ENCODE data around the gene UBE2V1. TPM values are rescaled to one million over a fixed set of nuclear protein-coding genes. Genes with fewer than 3 reads are reported as not detected.
A peak's percentile ranks its signal among the peaks of the same experiment; 100 is the strongest.
"Not testable (repeated sequence)": the region's sequence is repeated elsewhere in the genome, so short reads cannot be mapped to it uniquely, and the experiment has no call there.

UBE2V1 gene
- total RNA-seq, 1 donor from 2014 or later: 77.1 TPM

GRCh38 chr20:50107086-50107660 is 5.8 kb downstream of the UBE2V1 start:
- Histone ChIP-seq H3K36me3 (no peaks in the 10 kb centered on the region), H3K27me3 (ENCODE audit: low read depth) (no peaks in the 10 kb centered on the region), H3K4me3 (no peak overlapping the region), H3K4me1 (peaks cover 94% of the 10 kb centered on the region), H3K9me3 (replicated peaks) (no peaks in the 10 kb centered on the region), H3K27ac (replicated peaks) (peak overlapping the region; percentile 57)
- intact Hi-C loops (cut with micrococcal nuclease): no loop called here
- no peak for DNase-seq
- no peak for TF ChIP-seq CTCF (IDR thresholded peaks at IDR 0.05; ENCODE audit: borderline replicate concordance)

GRCh38 chr20:50106669-50107068 is 6.3 kb downstream of the UBE2V1 start:
- H3K27me3 ChIP-seq (ENCODE audit: low read depth); intact Hi-C loops (cut with micrococcal nuclease); H3K9me3 ChIP-seq (replicated peaks); H3K36me3 ChIP-seq; H3K4me3 ChIP-seq; DNase-seq: not testable (repeated sequence)
- peak overlapping the region; percentile 57 for H3K27ac ChIP-seq (replicated peaks)
- H3K4me1 ChIP-seq: peaks cover 94% of the 10 kb centered on the region

- H3K27ac ChIP-seq (replicated peaks): peak overlapping the region; percentile 71
- DNase-seq; H3K9me3 ChIP-seq (replicated peaks); H3K4me3 ChIP-seq; intact Hi-C loops (cut with micrococcal nuclease); H3K36me3 ChIP-seq; H3K27me3 ChIP-seq (ENCODE audit: low read depth): not testable (repeated sequence)
- H3K4me1 ChIP-seq: peaks cover 94% of the 10 kb centered on the region
These were observed 9.4 kb downstream of the UBE2V1 start for GRCh38 chr20:50103464-50104107.

- H3K36me3 ChIP-seq; H3K9me3 ChIP-seq (replicated peaks); intact Hi-C loops (cut with micrococcal nuclease); H3K4me3 ChIP-seq; H3K27me3 ChIP-seq (ENCODE audit: low read depth); DNase-seq: not testable (repeated sequence)
- peak overlapping the region; percentile 71 for H3K27ac ChIP-seq (replicated peaks)
- peaks cover 94% of the 10 kb centered on the region for H3K4me1 ChIP-seq
These were observed 10.4 kb downstream of the UBE2V1 start for GRCh38 chr20:50102551-50102950.

GRCh38 chr20:50101887-50102286 is 11.1 kb downstream of the UBE2V1 start:
- no peaks in the 10 kb centered on the region for H3K36me3 ChIP-seq
- H3K4me3 ChIP-seq: no peak overlapping the region
- no peaks in the 10 kb centered on the region for H3K9me3 ChIP-seq (replicated peaks)
- H3K4me1 ChIP-seq: peaks cover 94% of the 10 kb centered on the region
- H3K27ac ChIP-seq (replicated peaks): peak overlapping the region; percentile 71
- H3K27me3 ChIP-seq (ENCODE audit: low read depth): no peaks in the 10 kb centered on the region
- intact Hi-C loops (cut with micrococcal nuclease): no loop called here
- TF ChIP-seq CTCF (IDR thresholded peaks at IDR 0.05; ENCODE audit: borderline replicate concordance): no peak
- DNase-seq: no peak

- intact Hi-C loops (cut with micrococcal nuclease): no loop called here
These were observed 11.7 kb downstream of the UBE2V1 start for GRCh38 chr20:50101281-50101680.

More at GRCh38 chr20:50101281-50101680, 11.7 kb downstream of the UBE2V1 start:
- no peak for DNase-seq
- no peak for TF ChIP-seq CTCF (IDR thresholded peaks at IDR 0.05; ENCODE audit: borderline replicate concordance)
- peaks cover 94% of the 10 kb centered on the region for H3K4me1 ChIP-seq
- H3K4me3 ChIP-seq: no peak overlapping the region
- no peaks in the 10 kb centered on the region for H3K27me3 ChIP-seq (ENCODE audit: low read depth)
- peak overlapping the region; percentile 71 for H3K27ac ChIP-seq (replicated peaks)
- H3K36me3 ChIP-seq: peaks cover 4% of the 10 kb centered on the region
- no peaks in the 10 kb centered on the region for H3K9me3 ChIP-seq (replicated peaks)

Data from left ventricle myocardium inferior (tissue), 1 donor.